GM21529 (cell line): Measurements from ENCODE around the gene ZNF433.
"Not testable (repeated sequence)": the region's sequence is repeated elsewhere in the genome, so short reads cannot be mapped to it uniquely, and the experiment has no call there.

Experiments used
- ATAC-seq: cut with Tn5 transposase; IDR thresholded peaks from one replicate; pipeline ENCODE4 v1.9.1; 2021; ENCODE audit not compliant: unreplicated experiment

ZNF433 gene

DNA sequence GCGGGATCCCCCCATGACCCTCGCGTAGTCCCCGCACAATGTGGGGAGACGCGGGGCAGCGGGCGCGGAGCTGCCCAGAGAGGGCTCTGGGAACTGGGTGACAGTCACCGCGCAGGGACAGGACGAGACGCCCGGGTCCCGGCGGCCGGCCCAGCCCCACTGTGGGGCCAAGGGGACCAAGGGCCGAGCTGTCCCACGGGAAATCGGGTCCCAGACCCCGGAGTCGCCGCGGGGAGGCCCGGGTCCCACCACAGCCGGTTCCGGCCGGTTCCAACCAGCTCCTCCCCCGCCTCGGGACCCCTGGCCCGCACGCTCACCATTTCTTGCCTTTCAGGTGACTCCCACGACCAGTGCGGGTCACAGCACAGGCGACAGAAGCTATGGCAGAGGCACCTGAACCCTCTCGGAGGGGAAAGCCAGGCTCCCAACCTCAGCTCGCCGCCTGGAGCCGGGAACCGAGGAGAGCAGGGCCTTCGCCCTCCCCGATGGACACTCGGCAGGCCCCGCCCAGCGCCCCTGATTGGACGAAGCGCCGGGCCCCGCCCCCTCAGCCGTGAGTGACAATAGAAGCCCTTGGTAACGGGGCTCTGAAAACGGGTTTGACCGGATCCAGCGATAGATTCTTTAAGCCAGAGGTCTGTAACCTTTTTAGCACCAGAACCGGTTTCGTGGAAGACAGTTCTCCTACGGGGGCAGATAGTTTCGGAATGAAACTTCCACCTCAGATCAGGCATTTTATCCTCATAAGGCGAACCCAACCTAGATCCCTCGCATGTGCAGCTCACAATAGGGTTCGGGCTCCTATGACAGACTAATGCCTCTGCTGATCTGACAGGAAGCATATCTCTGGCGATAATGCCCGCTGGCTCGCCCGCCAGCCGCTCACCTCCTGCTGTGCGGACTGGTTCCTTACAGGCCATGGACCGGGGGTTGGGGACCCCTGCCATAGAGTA lies at the start of gene ZNF433:
TSS of gene ZNF433 (minus strand) at position 460 of the 953 bp plus-strand sequence. CDS start at position 320, 140 bp downstream.
- ATAC-seq = peak; percentile 93

DNA sequence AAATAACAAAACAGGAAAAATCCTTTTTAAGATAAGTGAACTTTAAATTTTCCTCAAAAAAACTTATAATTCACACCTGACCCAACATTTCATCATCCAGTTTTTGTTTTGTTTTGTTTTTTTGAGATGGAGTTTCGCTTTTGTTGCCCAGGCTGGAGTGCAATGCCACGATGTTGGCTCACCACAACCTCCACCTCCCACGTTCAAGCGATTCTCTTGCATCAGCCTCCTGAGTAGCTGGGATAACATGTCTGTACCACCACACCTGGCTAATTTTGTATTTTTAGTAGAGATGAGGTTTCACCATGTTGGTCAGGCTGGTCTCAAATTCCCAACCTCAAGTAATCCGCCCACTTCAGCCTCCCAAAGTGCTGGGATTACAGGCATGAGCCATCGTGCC lies 47.9 kb upstream of the ZNF433 start:
- ATAC-seq = not testable (repeated sequence)

DNA sequence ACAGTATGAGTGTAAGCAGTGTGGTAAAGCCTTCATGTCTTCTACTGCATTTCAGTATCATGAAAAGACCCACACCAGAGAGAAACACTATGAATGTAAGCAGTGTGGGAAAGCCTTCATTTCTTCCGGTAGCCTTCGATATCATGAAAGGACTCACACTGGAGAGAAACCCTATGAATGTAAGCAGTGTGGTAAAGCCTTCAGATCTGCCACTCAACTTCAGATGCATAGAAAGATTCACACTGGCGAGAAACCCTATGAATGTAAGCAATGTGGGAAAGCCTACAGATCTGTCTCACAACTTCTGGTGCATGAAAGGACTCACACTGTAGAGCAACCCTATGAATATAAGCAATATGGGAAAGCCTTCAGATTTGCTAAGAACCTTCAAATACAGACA lies 41.9 kb upstream of the ZNF433 start:
- no peak for ATAC-seq

GRCh38 chr19:12076331-12076730 lies 40.9 kb upstream of the ZNF433 start:
- ATAC-seq = not testable (repeated sequence)

GRCh38 chr19:12075538-12076139 lies 40.2 kb upstream of the ZNF433 start:
- no peak for ATAC-seq

DNA sequence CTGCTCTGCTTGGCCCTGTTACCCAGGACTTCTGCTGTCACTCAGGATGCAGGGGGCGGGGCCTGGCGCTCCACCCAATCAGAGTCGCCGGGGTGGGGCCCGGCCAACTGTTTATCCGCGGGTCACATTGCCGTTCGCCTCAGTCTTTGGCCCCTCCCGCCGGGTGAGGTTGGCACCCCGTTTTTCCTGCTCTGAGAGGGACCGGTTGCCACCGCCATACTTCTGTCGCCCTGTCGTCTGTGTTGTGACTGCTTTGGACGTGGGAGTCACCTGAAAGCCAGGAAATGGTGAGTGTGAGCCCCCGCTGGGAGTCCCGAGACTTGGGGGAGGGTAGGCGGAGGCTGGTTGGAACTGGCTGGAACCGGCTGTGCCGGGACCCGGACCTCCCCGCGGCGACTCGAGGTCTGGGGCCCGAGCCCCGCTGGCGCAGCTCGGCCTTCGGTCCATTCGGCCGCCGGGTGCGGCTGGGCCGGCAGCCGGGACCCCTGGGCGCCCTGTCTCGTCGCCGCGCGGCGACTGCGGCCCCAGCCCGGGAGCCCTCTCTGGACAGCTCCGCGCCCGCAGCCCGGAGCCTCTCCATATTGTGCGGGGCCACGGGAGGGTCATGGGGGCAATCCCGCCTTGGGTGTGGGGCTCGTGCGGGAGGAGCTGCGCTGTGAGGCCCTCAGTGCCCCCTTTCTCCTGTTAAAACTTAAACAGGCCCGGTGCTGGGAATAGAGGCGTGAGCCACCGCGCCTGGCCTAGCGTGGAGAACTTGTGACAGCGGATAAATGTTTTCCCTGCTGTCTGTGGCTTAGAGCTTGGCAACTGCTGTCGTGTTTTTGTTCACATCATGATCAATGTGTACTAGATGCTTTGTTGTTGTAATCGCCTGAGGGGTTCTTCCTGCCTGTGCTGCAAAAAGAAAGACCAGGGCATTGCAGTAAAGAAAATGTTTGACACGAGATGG lies 29.4 kb upstream of the ZNF433 start, which contains the start of gene ZNF844:
TSS of gene ZNF844 (plus strand) at position 142 of the 949 bp plus-strand sequence. CDS start at position 285, 143 bp downstream.
- ATAC-seq = peak; percentile 82

- ATAC-seq = no peak
These were observed 20.3 kb upstream of the ZNF433 start for GRCh38 chr19:12055784-12056183.

- ATAC-seq = peak; percentile 91
These were observed 17.2 kb upstream of the ZNF433 start, which contains the start of gene ZNF878 for GRCh38 chr19:12052497-12053169. ZNF878 (minus strand) TSS chr19:12052961; CDS start chr19:12052801, 160 bp downstream.

DNA sequence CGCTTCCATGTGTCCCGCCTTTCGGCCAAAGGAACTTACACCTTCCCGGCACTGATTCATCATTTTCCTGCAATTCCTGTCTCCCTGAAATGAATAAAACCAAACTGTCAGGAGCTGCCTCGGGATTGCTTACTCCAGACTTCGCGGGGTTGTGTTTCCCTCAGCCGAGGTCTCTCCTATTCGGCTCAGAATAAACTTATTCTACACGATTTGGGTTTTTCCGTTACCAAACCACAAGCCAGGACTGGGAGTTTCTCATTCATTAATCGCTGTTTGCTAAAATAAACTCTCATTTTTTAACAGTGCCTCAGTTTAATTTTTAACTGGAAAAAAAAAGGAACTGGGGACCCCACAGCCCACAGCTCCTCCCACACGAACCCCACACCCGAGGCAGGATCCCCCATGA lies 16.6 kb upstream of the ZNF433 start:
- no peak for ATAC-seq

DNA sequence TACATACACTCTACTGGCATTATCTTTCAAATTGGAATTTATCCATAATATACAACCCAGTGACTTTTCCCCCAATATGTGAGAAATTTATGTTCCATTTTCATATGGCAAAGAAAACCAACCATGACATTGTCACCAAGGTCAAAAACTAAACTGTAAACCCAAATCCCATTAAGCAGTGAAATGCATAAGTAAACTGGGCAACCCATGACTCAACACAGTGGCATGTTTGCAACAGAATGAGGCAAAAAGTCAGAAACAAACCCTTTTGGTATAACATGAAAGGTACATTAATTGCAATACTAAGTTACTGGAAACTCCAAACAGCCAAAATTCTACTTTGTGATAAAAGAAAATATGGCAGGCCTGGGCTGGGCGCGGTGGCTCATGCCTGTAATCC lies 12.4 kb upstream of the ZNF433 start:
- no peak for ATAC-seq

- no peak for ATAC-seq
These were observed 8.4 kb upstream of the ZNF433 start for GRCh38 chr19:12043752-12044422.

GRCh38 chr19:12042893-12043292 lies 7.4 kb upstream of the ZNF433 start:
- no peak for ATAC-seq

DNA sequence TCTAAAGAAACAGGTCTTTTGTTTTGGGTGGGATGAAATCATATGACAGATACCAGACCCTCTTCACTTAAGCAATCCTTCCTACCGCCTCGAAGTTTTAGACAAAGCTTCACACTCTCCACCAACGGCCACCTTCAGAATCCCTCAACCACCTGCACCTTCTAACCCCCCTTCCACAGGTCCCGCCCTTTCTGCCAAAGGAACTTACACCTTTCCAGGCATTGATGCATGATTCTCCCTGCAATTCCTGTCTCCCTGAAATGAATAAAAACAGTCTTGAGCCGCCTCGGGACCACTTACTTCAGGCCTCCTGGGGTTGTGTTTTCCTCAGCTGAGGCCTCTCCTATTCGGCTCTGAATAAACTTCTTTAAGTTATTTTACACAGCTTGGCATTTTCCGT lies 859 bp downstream of the ZNF433 start:
- ATAC-seq = no peak

DNA sequence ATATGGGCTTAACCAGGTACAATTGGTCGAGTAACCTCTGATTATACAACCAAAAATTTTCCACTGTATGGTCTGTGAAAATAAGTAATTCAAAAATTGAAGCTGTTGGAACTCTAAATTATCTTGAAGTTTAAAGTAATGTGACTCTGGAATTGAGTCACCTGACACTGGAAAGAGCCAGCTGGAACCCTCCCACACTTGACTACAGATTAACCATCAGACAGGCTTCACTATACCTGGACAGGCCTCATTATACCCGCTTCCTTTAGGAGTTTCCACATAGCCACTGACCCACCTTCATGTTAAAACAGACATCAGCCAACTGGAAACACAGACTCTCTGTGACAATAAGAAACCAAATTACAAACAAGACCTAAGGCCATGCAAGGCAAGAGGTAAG lies 1.3 kb downstream of the ZNF433 start:
- ATAC-seq = no peak

GRCh38 chr19:12015753-12016116 lies 19.7 kb downstream of the ZNF433 start:
- no peak for ATAC-seq

GRCh38 chr19:12015015-12015752 lies 20.3 kb downstream of the ZNF433 start:
- no peak for ATAC-seq

GRCh38 chr19:12000152-12000981 lies 35.1 kb downstream of the ZNF433 start:
- no peak for ATAC-seq

GRCh38 chr19:11995174-11995573 lies 40.3 kb downstream of the ZNF433 start:
- no peak for ATAC-seq
